Measurements from ENCODE around the gene FAM81B.

DNA sequence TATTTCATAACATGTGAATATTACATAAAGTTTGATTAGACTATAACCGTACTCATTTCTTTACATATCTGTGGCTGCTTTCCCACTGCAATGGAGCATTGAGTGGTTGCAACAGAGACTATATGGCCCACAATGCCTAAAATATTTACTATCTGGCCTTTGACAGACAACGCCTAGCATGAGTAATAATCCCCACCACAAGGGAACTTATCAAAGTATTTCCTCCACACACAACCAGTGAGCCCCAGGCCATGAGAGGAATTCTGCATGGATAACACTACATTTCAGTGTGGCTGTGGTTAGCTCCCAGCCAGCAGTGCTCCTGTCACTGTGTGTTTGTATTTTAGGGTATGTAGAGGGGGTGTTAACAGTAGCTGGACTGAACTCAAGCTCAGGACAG lies 54.8 kb downstream of the FAM81B start:
- TF ChIP-seq, protein P1, sequence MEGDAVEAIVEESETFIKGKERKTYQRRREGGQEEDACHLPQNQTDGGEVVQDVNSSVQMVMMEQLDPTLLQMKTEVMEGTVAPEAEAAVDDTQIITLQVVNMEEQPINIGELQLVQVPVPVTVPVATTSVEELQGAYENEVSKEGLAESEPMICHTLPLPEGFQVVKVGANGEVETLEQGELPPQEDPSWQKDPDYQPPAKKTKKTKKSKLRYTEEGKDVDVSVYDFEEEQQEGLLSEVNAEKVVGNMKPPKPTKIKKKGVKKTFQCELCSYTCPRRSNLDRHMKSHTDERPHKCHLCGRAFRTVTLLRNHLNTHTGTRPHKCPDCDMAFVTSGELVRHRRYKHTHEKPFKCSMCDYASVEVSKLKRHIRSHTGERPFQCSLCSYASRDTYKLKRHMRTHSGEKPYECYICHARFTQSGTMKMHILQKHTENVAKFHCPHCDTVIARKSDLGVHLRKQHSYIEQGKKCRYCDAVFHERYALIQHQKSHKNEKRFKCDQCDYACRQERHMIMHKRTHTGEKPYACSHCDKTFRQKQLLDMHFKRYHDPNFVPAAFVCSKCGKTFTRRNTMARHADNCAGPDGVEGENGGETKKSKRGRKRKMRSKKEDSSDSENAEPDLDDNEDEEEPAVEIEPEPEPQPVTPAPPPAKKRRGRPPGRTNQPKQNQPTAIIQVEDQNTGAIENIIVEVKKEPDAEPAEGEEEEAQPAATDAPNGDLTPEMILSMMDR (IDR thresholded peaks at IDR 0.05): no peak
- TF ChIP-seq POLR2A (IDR thresholded peaks at IDR 0.05): no peak
